RPMI8226 (cell line): ENCODE data around the gene TMEM182.
A peak's percentile ranks its signal among the peaks of the same experiment; 100 is the strongest.

ENCODE experiments used
- DNase-seq: peaks from one replicate; pipeline ENCODE4 v3.0.0-alpha.2; 2015

Gene TMEM182

GRCh38 chr2:102803041-102803896, 41.4 kb downstream of the TMEM182 start:
- DNase-seq: no peak

- DNase-seq: no peak
Measured at GRCh38 chr2:102803897-102804217, 42.0 kb downstream of the TMEM182 start.

- DNase-seq: peak; percentile 53
Measured at GRCh38 chr2:102806250-102806837, 44.5 kb downstream of the TMEM182 start.

GRCh38 chr2:102809291-102810189, 47.7 kb downstream of the TMEM182 start:
- no peak for DNase-seq

GRCh38 chr2:102815285-102815684, 53.5 kb downstream of the TMEM182 start:
- no peak for DNase-seq

GRCh38 chr2:102826904-102827303, 65.1 kb downstream of the TMEM182 start:
- peak; percentile 23 for DNase-seq

GRCh38 chr2:102832789-102833188, 71.0 kb downstream of the TMEM182 start:
- no peak for DNase-seq

GRCh38 chr2:102834523-102835273, 72.9 kb downstream of the TMEM182 start:
- DNase-seq: no peak

GRCh38 chr2:102837626-102838198, 75.9 kb downstream of the TMEM182 start:
- DNase-seq: no peak

GRCh38 chr2:102839668-102840388, 78.0 kb downstream of the TMEM182 start:
- peak; percentile 61 for DNase-seq

GRCh38 chr2:102841107-102841840, 79.4 kb downstream of the TMEM182 start:
- DNase-seq: peak; percentile 69

- DNase-seq: no peak
Measured at GRCh38 chr2:102843764-102844443, 82.1 kb downstream of the TMEM182 start.

GRCh38 chr2:102844911-102845310, 83.1 kb downstream of the TMEM182 start:
- no peak for DNase-seq

- DNase-seq: peak; percentile 13
Measured at GRCh38 chr2:102848366-102848839, 86.6 kb downstream of the TMEM182 start.

GRCh38 chr2:102850888-102851287, 89.1 kb downstream of the TMEM182 start:
- no peak for DNase-seq

GRCh38 chr2:102852867-102853266, 91.0 kb downstream of the TMEM182 start:
- no peak for DNase-seq
